GM21381 (cell line): ENCODE results near the gene CSF2.
A peak's percentile ranks its signal among the peaks of the same experiment; 100 is the strongest.

Experiments used
- ATAC-seq: cut with Tn5 transposase; IDR thresholded peaks from one replicate; pipeline ENCODE4 v1.9.1; 2021; ENCODE audit warnings: mild to moderate bottlenecking, moderate library complexity; ENCODE audit not compliant: unreplicated experiment

Gene CSF2

GRCh38 chr5:132054697-132055440 lies 18.7 kb upstream of the CSF2 start:
- no peak for ATAC-seq

GRCh38 chr5:132055441-132055807 lies 18.2 kb upstream of the CSF2 start:
- ATAC-seq, result no peak

GRCh38 chr5:132055808-132056609 lies 17.6 kb upstream of the CSF2 start:
- ATAC-seq, result no peak

DNA sequence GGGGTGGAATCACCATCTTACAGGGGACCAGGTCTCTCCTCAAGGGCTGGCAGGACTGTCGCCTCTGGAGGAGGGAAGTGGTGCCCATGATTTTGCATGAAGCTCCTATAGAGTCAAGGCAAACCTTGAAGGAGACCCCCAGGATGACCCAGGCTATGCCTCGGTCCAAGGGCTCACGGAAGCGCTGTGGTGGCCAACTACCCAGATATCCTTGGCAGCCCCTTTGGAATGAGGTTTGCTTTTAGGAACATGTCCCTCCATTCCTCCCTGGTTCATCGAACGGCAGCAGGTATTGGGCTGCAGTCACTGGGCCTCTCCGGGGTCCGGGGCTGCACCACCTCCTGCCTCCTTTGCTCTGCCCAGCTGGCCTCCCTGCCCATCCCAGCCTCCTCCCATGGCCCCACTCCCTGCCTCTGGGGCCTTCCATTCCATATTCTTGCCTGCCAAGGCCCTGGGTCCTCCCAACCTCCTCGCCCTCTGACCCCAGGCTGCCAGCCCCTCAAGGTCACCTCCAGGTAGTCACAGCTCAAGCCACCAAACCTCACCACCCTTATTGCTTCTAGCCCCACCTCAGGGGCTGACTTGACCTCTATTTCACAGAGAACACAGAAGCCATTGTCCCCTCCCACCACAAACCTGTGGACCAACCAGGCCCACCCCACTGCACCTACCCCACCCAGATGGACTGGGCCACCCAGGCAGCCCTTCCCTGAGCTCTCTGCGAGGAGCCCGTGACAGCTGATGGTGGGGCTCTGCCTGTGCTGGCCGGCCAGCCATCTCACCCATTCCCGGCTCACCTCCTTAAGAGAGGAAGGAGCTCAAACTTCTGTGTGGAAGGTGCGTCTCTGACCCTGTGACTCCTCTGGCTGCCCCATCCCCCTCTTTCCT lies 16.7 kb upstream of the CSF2 start:
- no peak for ATAC-seq

DNA sequence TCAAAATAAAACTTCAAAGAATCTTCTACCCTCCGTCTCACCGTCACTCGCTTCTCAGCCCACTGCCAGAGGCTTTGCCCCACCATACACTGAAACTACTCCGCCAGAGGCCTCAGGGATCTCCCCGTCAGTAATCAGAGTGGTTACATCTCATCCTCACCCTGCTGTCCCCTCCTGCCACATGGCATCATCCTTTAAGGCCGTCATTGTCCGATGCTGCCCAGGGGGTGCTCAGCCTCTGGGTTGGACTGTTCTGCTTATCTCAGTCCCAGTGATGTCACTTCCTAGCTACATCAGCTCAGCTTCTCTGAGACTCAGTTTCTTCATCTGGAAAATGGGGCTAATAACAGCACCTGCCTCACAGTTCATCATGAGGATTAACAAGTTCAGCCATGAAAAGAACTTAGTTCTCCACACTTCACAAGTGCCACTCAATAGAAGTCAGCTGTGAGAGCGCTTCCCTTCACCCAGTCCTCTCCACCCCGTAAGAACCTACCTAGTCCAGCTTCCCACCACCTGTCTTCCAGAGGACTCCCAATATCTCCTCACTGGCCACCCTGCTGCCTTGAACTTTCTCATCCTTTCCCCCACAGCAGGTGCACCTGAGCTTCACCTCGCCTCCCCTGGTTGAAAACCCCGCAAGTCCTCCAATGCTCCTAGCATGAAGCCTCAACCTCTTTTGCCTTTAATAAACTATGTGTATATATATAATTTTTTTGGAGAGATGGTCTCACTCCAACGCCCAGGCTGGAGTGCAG lies 15.9 kb upstream of the CSF2 start:
- ATAC-seq, result no peak

DNA sequence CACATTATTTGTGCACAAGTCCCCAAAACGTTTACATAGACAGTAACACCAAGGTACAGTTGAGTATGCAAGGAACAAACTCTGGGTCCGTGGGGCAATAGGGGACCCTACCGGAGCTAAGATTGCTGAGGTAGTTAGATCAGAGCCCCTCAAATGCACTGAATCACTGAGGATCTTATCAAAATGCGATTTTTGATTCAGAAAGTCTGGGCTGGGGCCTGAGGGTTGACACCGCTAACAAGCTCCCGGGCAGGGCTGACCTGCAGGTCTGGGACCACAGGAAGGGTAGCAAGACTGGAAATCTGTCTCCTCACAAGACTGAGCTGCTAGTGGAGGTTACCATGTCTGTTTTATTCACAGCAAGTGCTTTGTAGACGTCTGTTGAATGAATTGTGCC lies 14.9 kb upstream of the CSF2 start:
- no peak for ATAC-seq

DNA sequence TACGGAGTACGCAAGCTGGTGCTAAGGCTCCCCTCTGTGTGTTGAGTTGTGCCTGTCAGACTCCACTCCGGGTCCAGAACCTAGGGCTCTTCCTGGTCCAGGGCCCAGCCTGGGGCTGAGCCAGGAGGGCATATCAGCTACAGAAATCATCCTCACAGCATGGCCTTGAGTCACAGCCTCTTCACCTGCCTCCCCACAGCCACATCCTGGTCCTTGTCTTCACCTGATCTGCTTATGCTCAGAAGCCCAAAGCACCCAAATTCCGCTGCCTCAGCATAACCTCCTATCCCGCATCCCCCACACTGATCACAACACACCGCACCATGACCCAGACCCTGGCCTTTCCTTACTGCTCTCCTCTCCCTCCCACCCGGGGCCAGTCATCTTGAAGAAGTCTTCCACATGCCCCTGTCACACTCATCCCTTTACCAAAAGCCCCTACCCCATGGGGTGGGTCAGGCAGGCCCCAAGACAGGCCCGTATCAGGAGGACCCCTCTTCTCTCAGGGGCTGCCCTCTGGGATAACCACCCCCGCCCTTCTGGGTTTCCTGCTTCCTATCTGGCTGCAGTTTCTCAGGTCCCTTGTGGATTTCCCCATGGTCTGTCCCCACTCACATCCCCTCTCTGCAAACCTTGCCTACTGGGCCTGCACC lies 14.4 kb upstream of the CSF2 start:
- no peak for ATAC-seq

DNA sequence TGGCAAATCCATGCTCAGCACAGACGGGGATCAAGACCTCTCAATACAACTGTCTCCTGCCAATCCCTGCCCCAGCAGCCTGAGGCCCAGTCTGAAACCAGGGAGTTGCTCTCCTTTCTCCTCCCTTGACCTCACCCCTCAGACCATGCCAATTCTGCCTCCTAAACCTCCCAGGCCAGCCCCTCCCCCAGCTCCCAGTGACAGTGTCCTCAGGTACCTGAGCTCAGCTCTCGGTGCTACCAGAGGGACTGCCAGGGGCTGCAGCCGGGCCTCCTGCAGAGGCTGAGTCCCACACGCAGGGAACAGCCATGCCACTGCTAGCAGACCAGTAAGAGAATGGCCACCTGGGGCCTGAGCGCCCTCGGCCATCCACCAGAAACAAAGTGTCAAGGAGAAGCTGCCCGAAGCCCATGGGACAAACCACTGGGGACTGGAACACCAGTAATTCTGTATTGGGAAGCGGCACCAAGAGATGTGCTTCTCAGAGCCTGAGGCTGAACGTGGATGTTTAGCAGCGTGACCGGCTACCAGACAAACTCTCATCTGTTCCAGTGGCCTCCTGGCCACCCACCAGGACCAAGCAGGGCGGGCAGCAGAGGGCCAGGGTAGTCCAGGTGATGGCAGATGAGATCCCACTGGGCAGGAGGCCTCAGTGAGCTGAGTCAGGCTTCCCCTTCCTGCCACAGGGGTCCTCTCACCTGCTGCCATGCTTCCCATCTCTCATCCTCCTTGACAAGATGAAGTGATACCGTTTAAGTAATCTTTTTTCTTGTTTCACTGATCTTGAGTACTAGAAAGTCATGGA lies 13.7 kb upstream of the CSF2 start:
- no peak for ATAC-seq

GRCh38 chr5:132060501-132061161 lies 13.0 kb upstream of the CSF2 start, which contains the start of gene IL3:
TSS of gene IL3 (plus strand) at chr5:132060655. CDS start at chr5:132060707, 52 bp downstream.
- no peak for ATAC-seq

DNA sequence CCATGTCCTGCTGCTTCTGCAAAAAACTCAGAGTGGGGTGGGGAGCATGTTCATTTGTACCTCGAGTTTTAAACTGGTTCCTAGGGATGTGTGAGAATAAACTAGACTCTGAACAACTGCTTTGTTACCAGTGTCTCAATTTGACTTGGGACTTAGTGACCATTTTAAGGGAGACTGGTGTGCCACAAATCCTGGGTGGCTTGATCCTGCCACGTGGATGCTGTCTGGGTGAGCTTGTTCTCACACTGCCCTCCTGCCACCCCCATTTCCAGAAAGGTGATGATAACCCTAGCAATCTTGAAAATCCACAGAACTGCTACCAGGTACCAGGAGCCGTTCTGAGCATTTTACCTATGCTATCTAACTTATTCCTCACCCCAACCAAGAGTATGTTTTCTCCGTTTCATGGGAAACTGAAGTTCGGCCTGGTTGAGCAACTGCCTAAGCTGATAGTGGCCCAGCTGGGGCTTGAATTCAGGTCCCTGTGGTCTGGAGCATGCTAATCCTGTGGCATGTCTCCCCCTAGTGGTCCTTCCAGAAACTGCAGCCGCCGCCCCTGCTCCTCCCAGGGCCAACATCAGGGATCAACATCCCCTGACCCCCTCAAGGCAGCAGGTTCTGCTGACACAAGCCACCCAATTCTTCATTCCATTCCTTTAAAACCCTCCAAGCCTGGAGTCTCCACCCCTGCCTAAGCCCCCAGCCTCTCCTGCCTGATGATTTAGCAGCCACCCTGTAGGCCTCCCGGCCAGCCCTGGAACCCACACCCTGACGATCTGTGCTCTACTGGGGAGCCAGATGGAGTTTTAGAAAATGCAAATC lies 10.3 kb upstream of the CSF2 start:
- ATAC-seq, result peak; percentile 52

GRCh38 chr5:132064140-132064539 lies 9.4 kb upstream of the CSF2 start:
- ATAC-seq, result no peak

- ATAC-seq, result no peak
Measured at GRCh38 chr5:132064738-132065331, 8.8 kb upstream of the CSF2 start.

- no peak for ATAC-seq
Measured at GRCh38 chr5:132065351-132065937, 8.1 kb upstream of the CSF2 start.

DNA sequence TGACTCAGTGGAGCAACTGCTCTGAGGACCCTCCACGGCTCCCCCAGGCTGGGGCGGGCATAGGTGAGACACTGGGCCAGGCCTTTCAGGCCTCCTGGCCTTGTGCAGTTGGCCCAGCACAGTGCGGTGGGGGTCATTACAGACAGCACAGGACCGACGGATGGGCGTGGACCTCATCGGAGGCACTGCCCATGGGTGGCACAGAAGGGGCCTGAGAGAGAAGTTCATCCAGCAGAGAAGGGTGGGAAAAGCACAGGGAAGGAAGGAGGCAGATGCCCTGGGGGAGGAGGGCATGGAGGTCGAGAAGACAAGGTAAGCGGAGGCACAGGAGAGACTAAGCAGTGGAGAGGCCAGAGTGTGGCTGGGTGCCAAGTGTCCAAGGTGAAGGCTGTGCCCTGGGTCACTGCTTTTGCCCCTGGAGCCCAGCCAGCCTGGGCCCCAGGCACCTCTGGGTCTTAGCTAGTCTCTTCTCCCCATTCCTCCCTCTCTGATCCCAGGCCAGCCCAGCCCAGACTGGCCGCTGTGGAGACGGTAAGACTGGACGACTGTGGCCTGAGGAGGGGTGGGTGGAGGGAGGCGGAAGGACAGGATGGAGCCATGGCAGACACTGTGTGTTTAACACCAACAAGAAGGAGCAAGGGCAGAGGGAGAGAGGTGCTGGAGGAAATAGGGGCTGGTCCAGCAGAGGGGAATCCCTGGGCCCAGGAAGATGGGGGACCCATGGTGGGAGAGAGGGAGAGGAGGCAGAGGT lies 7.5 kb upstream of the CSF2 start:
- no peak for ATAC-seq

DNA sequence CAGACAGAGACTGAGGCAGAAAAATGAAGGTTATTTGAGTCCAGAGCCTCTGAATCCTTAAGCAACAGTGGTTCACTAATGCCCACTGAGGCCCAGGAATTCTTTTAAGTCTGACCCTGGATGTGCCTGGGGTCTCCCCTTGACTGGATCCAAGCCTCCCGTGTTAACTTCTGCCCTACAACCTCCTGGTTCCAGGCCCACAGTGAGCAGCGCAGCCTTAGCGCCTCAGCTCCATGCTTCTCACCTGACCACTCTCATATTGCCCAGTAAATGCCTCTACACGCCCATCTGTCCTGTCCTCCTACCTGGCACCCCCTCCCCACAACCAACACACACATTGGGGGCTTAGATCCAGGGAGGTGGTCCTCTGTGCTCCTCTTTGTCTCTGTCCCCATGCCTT lies 6.7 kb upstream of the CSF2 start:
- no peak for ATAC-seq

DNA sequence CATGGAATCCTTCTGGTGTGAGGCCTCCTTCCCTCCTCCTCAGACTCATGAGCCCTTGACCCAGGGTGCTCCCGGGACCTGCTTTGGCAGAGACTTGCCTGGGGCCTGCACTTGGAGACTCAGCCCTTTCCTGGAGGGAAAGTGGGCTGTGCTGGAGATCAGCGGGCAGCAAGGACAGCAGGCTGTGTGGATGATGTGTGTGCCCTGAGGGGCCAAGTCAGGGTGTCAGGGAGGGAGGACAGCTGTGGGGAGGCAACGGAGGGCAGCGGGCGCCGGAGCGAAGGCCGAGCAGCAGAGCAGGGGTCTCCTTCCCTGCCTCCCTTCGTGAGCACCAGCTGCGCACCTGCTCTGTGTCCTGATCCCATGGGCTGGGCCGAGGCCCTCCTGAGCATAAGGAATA lies 6.1 kb upstream of the CSF2 start:
- no peak for ATAC-seq
